DMS53 treated with DMSO at 0.1 percent for 48 hours (cell line): ENCODE data around the gene MRPS23.

Source experiments
- DNase-seq: peaks from one replicate; lab custom pipeline; 2025; ENCODE audit not compliant: unreplicated experiment; lab: John Stamatoyannopoulos, UW

MRPS23 gene

DNA sequence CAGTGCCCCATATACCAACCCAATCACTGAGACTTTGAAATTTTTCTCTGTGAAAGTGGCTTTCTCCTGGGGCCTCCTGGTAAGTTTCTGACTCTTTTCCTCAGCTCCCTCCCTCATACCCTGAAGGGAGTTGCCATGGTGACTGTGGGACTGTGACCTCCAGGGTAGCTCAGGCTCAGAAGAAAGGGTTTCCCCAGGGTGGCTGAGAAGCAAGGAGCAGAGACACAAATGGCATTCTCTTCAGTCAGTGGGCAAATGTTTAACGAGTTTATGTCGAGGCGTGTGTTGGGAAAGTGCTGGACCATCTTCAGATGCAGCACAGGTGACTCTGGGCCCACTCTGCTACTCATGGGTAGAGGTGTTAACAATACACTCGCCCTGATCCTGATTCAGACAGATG lies 46.8 kb downstream of the MRPS23 start:
- no peak for DNase-seq

DNA sequence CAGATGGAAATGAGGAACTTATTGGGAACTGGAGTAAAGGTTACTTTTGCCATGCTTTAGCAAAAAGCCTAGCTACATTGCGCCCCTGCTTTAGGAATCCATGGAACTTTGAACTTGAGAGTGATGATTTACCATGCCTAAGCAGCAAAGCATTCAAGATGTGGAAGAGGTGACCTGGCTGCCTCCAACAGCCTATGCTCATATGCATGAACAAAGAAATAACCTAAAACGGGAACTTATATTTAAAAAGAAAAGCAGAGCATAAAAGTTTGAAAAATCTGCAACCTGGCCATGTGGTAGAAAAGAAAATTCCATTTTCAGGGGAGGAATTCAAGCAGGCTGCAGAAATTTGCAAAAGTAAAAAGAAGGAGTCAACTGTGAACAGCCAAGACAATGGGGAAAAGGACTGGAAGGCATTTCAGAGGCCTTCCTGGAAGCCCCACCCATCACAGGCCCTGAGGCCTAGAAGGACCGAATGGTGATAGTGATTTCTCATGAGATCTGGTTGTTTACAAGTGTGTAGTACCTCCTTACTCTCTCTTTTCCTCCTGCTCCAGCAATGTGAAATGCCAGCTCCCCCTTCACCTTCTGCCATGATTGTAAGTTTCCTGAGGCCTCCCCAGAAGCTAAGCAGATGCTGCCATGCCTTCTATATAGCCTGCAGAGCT lies 48.7 kb downstream of the MRPS23 start:
- DNase-seq: no peak

DNA sequence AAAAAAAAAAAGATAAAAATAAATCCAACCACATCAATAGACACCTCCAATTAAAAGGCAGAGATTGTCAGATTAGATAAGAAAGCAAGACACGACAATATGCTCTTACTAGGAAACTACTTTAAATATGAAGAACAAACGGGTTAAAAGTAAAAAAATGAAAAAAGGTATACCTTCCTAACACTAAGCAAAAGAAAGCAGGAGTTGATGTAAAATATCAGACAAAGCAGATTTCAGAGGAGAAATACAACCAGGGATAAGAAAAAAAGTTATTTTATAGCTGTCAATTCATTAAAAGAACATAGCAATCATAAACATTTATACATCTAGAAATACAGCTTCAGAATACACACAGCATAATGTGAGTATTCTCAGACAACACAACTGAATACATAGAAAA lies 55.0 kb downstream of the MRPS23 start:
- no peak for DNase-seq

DNA sequence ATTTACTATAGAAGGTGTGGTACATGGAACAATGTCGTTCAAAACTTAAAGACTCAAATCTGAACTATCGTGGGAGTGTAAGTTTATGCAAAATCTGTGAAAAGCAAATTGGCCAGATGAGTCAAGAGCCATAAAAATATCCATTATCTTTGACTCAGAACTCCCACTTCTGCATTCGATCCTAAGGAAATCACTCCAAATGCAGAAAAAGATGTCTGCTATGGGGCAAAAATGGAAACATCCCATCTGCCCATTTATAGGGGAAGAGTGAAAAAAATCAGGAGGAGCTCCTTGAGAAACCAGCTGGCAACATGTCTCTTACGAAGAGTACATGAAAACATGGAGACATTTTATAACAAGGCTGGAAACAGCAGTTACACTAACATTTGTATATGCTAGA lies 61.1 kb downstream of the MRPS23 start:
- no peak for DNase-seq

DNA sequence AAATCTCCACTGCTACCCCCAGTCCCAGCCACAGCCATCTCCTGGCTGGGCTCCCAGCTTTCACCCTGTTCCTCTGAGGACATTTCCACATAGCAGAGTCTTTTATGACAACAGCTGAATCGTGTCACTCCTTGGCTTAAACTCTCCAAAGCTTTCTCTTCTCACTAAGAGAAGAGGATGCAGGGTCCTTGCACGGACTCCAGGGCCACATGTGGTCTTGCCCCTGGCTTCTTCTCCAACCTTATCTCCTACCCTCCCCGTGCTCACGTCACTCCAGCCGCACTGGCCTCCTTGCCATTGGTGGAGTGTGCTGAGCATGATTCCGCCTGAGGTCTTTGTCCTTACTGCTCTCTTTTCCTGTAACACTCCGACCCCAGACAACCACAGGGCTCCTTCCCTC lies 64.8 kb downstream of the MRPS23 start:
- no peak for DNase-seq
